ENCODE results near the gene MCM5.
"Not testable (repeated sequence)": the region's sequence is repeated elsewhere in the genome, so short reads cannot be mapped to it uniquely, and the experiment has no call there.

Gene MCM5

DNA sequence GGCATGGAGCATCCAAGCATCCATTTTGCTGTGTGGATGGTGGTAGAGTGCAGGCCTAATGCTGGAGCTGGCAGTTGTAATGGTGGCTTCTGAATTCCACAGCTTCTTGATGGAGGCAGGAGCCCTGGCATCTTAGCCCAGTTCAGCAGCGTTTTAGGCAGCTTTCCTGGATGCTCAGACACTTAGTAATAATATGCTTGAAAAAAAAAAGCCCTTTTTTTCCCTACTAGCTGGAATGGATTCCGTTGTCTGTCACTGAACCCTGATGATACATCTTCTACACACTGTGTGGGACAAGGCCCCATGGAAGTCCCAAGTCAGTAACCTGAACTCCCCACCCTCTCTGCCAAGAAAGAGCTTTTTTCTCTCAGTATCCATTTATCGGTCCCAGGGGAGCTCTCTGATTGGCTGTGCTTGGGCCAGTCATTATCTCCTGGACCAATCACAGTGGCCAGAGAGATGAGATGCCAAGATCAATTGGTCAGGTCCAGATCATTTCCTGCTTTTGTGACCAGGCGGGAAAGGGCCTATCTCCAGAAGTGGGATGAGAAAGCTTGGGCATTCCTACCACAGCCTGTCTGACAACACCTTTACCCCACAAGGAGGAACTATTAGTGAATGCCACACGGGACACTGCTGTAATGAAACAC, 34.2 kb downstream of the MCM5 start:
- DNase-seq, result no peak

DNA sequence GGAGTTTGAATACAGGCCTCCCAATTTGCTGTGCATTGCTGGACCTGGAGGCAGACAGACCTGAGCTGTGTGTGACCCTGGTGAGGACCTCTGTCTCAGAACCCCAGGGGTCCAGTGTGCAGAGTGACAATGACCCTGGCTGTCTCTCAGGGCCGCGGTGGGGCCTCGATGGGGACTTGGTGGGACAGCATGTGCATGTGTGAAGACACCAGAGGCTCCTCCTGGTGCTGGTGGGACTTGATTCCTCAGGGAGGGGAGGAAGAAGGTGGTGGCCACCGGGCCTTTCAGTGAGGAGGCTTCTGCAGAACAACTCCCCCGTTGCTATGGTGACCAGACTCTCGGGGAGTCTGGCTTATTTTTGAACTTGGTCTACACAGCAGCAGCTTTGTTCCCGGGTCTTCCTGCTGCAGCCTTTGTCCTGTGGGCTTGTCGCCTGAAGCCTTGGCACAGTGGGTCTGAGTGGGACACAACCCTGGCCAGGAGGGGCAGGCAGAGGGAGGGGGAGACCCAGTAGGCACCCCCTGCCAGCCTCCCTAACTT, 35.3 kb downstream of the MCM5 start:
- DNase-seq, result no peak

GRCh38 chr22:35436421-35436820, 36.5 kb downstream of the MCM5 start:
- no peak for DNase-seq

GRCh38 chr22:35437049-35437448, 37.1 kb downstream of the MCM5 start:
- DNase-seq, result peak in 1 of 2 donors; percentile 13

- not testable (repeated sequence) for DNase-seq
These were observed 38.9 kb downstream of the MCM5 start for GRCh38 chr22:35438673-35439364.

GRCh38 chr22:35439365-35439717, 39.4 kb downstream of the MCM5 start:
- no peak for DNase-seq

DNA sequence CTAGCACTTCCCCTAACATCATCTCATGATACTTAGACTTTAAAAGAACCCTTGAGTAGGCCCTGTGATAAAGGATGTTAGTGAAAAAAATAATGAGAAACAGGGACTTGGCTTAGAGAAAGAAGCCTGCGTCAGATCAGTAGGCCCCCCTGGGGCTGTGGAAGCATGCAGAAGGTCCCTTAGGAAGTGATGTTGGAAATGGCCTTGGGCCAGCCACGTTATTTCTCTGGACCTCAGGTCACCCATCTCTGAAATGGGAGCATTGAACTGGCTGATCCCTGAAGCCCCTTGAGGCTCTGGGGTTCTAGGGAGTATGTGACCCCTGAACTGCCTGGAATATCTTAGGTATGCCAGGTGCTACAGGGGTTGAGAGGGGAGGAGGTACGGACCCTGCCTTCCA, 40.2 kb downstream of the MCM5 start:
- DNase-seq, result no peak

DNA sequence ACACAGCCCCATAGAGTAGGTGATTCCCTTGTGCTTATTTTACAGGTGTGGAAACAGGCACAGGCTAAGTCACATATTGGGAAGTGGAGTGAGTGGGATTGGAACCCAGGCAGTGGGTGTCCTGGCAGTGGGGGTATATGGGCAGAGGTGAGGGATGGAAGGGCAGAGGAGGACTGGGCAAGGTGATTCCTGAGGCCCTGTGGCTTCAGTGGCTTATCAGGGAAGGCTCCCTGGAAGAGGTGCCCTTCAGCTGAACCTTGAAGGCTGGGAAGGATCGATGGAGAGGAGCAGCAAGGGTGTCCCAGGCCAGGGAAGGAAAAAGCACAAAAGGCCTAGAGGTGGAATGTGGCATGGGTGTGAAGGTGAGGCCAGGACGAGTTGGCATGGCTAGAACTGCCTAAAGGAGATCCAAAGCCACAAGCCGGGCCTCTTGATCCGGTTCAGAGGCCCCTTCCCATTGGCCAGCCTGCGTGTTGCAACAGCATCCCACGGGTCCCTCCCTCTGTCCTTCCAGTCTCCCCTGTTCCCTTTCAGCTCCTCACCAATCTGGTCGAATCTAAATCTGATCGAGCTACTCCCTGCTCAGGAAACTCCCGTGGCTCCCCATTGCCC, 41.7 kb downstream of the MCM5 start:
- DNase-seq, result no peak

GRCh38 chr22:35442471-35442870, 42.5 kb downstream of the MCM5 start:
- no peak for DNase-seq

GRCh38 chr22:35443338-35443737, 43.4 kb downstream of the MCM5 start:
- DNase-seq, result no peak

GRCh38 chr22:35443790-35444684, 44.1 kb downstream of the MCM5 start:
- DNase-seq, result no peak

DNA sequence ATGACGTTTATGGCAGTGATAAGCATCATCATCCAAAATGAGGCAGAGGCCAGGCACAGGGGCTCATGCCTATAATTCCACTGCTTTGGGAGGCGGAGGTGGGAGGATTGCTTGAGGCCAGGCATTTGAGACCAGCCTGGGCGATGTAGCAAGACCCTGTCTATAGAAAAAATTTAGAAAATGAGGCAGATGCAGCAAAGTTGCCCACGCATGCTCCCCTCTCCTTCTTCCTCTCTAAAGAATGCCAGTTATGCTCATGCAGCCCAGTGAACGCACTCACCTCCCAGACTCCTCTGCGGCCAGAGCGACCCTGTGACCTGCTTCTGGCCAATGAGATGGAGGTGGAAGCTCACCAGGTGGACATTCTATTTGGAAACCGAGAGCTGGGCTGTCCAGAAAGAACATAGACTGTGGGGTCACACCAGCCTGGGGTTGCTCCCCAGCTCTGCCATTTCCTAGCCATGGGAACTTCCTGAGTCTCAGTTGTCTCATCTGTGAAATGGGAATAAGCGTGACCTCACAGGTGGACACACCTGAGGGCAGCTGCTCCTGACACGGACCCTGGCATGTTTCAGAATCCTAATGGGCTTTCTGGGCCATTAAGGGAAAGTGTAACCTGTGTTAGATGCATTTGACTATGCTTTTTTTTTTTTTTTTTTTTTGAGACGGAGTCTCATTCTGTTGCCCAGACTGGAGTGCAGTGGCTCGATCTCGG, 44.9 kb downstream of the MCM5 start:
- DNase-seq, result no peak

DNA sequence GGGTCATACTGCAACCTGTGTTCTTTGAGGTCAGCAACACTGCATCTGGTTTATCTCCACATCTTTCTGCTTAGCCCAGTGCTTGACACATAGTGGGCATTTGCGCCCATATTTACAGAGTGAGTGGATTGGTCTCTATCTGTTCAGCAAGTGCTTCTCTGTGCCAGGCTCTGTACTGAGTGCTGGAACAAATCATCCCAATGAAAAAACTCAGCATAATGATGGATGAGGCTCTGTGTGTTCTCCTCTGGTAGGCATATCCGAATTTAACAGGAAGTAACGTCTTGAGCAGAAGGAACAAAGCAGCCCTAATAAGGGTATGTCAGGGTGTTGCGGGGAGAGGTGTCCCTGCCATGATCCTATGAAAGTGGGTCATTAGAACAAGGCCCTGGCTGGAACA, 46.0 kb downstream of the MCM5 start:
- DNase-seq, result no peak

DNA sequence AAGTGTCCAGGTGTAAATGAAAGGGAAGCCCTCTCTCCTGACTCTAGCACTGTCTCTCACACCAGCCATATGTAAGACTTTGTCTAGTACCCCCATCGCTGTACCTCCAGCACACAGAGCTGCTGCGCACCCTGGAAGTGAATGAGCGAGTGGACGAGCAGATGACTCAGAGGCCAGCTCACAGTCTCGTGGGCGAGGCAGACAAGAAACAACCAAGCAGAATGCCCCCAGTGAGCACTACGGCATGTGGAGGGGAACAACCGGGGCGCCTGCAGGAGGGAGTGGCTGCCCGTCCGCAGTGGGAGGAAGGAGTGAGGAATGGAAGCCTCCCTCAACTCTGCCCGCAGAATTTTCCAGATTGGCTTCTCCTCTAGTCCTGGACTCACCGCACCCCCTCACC, 46.4 kb downstream of the MCM5 start:
- DNase-seq, result no peak

DNA sequence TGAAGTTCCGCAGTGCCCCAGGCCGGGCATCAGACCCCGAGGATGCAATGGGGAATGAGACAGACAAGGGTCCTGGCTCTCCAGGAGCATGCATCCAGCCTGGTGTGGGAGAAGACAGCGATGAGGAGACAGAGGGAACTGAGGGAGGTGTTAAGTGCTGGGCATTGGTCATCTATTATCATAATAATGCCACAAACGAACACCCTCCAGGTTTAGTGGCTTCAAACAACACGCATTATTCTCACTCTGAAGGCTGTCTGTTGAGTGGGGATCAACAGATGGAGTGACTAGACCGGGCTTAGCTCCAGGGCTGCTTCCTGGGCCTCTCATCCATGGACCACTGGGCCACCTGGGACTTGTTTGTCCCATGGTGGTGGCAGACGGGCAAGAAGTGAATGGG, 48.6 kb downstream of the MCM5 start:
- no peak for DNase-seq

DNA sequence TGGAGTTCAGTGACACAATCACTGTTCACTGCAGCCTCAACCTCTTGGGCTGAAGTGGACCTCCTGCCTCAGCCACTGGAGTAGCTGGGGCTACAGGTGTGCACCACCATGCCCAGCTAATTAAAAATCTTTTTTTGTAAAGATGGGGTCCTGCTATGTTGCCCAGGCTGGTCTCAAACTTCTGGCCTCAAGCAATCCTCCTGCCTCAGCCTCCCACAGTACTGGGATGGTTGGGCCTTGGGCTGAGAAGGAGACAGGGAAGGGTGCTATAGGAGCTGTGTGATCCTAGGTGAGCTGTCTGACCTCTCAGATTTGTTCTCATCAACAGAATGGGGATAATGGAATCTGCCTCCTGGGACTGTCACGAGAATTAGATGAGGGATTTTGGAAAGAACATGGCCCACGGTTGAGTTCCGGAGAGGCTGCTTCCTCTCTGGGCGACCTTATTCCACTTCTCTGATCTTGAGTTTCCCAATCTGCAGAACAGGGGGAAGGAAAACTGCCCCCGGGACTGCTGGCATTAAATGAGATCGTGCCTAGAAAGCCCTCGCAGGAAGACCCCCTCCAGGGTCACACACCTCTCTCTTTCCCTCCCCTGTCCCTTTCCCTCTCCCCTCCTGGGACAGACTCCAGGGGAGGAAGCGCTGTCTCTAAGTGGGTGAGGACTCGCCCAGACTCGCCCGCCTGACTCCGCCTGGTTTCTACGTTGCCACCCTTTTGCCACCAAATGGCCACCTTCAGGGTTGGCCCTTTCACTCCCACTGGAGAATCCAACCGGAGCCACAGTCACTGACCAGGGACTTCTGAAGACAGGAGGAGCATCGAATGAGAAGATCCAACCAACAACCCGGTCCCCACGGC, 50.1 kb downstream of the MCM5 start:
- DNase-seq, result no peak

GRCh38 chr22:35450824-35451569, 51.1 kb downstream of the MCM5 start:
- no peak for DNase-seq

DNA sequence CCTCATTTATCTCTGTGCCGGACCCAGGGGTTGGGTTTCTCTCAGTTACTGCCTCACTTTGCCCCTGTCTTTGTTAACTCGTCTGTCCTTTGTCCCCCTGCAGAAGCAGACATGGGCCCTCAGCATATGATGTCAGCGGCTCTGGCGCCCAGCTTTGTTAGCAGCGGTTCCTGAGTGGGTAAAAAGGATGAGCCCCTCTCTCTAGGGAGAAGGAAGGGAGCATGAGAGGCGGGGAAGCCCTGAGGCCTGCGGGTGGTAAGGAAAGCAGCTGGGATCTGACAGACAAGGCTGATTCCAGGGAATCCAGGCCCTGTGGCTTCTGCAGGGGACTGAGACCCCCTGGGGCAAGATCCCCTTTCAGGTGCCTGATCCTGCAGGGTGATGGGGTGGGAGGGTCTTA, 51.7 kb downstream of the MCM5 start:
- no peak for DNase-seq

DNA sequence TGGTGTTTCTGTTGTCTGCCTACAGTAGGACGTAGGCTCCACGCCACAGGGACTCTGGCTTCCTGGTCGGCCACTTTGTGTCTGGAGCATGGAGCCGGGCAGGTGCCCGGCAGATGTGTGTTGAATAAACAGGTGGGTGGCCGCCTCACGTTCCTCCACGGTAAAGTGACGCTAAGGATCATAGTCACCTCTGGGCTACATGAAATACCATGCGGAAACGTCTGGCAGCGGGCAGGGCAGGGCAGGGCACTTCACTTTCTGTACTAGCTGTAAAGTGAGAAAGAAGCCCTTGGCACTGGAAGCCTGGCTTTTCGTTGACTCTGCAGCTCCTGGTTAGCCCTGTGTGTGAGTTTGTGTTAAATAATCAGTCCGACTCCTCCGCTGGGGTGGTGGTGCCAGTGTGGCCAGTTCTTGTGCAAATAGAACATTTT, 52.4 kb downstream of the MCM5 start:
- no peak for DNase-seq
